Measurements from ENCODE around the gene B4GALT1.

B4GALT1 gene

DNA sequence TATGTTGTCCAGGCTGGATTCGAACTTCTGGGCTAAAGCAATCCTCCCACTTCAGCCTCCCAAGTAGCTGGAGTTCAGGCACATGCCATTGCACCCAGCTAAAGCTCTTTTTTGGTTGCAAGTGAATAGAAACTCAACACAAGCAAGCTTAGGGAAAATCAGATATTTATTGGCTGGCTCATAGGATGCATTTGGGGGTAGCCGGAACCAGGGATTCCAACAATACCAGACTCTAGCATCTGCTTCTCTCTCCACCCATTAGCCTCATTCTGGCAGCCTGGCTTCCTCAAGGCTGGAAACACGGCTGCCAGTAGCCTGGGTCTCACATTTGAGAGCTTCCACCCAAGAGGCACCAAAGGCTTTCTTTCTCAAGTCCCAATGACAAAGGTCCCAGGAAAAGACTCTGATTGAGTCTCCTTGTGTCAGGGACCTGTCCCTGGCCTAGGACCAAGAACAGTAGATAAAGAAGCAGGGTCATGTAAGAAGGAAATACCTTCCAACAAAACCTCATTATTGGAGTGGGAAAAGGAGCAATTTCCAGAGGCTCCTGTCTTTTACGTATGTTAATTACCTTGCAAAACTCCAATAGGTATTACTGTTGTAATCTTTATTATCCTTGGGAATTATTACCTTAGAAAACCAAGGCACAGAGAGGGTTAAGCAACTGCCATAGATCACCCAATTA is 23.0 kb upstream of the B4GALT1 start:
- 86% methylated on average over 3 of the region's 4 CpGs for WGBS
- H3K4me3 ChIP-seq (ENCODE audit: insufficient read depth in 1 of 2, low read depth in 1 of 2, low read length in 2 of 2), result no peak overlapping the region
- no peaks in the 10 kb centered on the region for H3K9me3 ChIP-seq (ENCODE audit: control insufficient read depth, low read length)
- no peaks in the 10 kb centered on the region for H3K79me1 ChIP-seq (replicated peaks; ENCODE audit: low read length, poor library complexity, severe bottlenecking)
- H2BK120ac ChIP-seq (ENCODE audit: low read depth, low read length), result no peak overlapping the region
- H3K27ac ChIP-seq (ENCODE audit: low read length, poor library complexity, severe bottlenecking), result no peak overlapping the region
- H4K91ac ChIP-seq (ENCODE audit: low read length), result no peak overlapping the region
- no peak overlapping the region for H3K4me2 ChIP-seq (ENCODE audit: low read length, poor library complexity, severe bottlenecking)
- DNase-seq, result no peak
- H3K4ac ChIP-seq (ENCODE audit: low read depth in 1 of 2, low read length in 2 of 2), result no peak overlapping the region
- H3K4me1 ChIP-seq (ENCODE audit: control insufficient read depth, insufficient read depth, low read depth, low read length), result peaks cover 5% of the 10 kb centered on the region
- H2AFZ ChIP-seq (ENCODE audit: low read depth, low read length), result no peak overlapping the region
- H3K23ac ChIP-seq (ENCODE audit: low read length in 2 of 2), result no peak overlapping the region
- no peak overlapping the region for H2BK15ac ChIP-seq (ENCODE audit: low read depth, poor library complexity, severe bottlenecking)
- H3K9ac ChIP-seq (ENCODE audit: low read length), result no peak overlapping the region
- H3K27me3 ChIP-seq (ENCODE audit: control insufficient read depth in 1 of 2, insufficient read depth in 1 of 2, low read length in 2 of 2), result peaks cover 0 to 51% of the 10 kb centered on the region in 2 experiments
- H4K8ac ChIP-seq (ENCODE audit: low read length), result no peak overlapping the region
- H3K18ac ChIP-seq (ENCODE audit: low read depth in 1 of 2, low read length in 2 of 2), result no peak overlapping the region
- no peaks in the 10 kb centered on the region for H3K36me3 ChIP-seq (ENCODE audit: control insufficient read depth in 1 of 2, insufficient read depth in 2 of 2, low read depth in 1 of 2, low read length in 2 of 2)
- H2AK5ac ChIP-seq (ENCODE audit: low read length, severe bottlenecking), result no peak overlapping the region
- no peak overlapping the region for H2BK5ac ChIP-seq (ENCODE audit: low read depth, low read length, poor library complexity, severe bottlenecking)
- H2BK12ac ChIP-seq (ENCODE audit: low read length in 2 of 2), result no peak overlapping the region
- H3K14ac ChIP-seq (ENCODE audit: low read length in 2 of 2), result no peak overlapping the region

- H3K4me2 ChIP-seq (ENCODE audit: low read length, poor library complexity, severe bottlenecking), result no peak overlapping the region
- H3K9ac ChIP-seq (ENCODE audit: low read length), result no peak overlapping the region
- H3K36me3 ChIP-seq (ENCODE audit: control insufficient read depth in 1 of 2, insufficient read depth in 2 of 2, low read depth in 1 of 2, low read length in 2 of 2), result no peaks in the 10 kb centered on the region
- H2BK15ac ChIP-seq (ENCODE audit: low read depth, poor library complexity, severe bottlenecking), result no peak overlapping the region
- DNase-seq, result no peak
- H3K4ac ChIP-seq (ENCODE audit: low read depth in 1 of 2, low read length in 2 of 2), result no peak overlapping the region
- H3K4me1 ChIP-seq (ENCODE audit: control insufficient read depth, insufficient read depth, low read depth, low read length), result peaks cover 5% of the 10 kb centered on the region
- H3K27me3 ChIP-seq (ENCODE audit: control insufficient read depth in 1 of 2, insufficient read depth in 1 of 2, low read length in 2 of 2), result peaks cover 0 to 59% of the 10 kb centered on the region in 2 experiments
- H3K23ac ChIP-seq (ENCODE audit: low read length in 2 of 2), result no peak overlapping the region
- no peak overlapping the region for H4K8ac ChIP-seq (ENCODE audit: low read length)
- no peak overlapping the region for H3K27ac ChIP-seq (ENCODE audit: low read length, poor library complexity, severe bottlenecking)
- no peak overlapping the region for H2AK5ac ChIP-seq (ENCODE audit: low read length, severe bottlenecking)
- H2BK5ac ChIP-seq (ENCODE audit: low read depth, low read length, poor library complexity, severe bottlenecking), result no peak overlapping the region
- no peak overlapping the region for H4K91ac ChIP-seq (ENCODE audit: low read length)
- H2BK120ac ChIP-seq (ENCODE audit: low read depth, low read length), result no peak overlapping the region
- H3K79me1 ChIP-seq (replicated peaks; ENCODE audit: low read length, poor library complexity, severe bottlenecking), result no peaks in the 10 kb centered on the region
- WGBS, result 78% methylated on average over 6 of the region's 6 CpGs
- no peak overlapping the region for H2AFZ ChIP-seq (ENCODE audit: low read depth, low read length)
- H2BK12ac ChIP-seq (ENCODE audit: low read length in 2 of 2), result no peak overlapping the region
- H3K18ac ChIP-seq (ENCODE audit: low read depth in 1 of 2, low read length in 2 of 2), result no peak overlapping the region
- H3K14ac ChIP-seq (ENCODE audit: low read length in 2 of 2), result no peak overlapping the region
- no peak overlapping the region for H3K4me3 ChIP-seq (ENCODE audit: insufficient read depth in 1 of 2, low read depth in 1 of 2, low read length in 2 of 2)
- no peaks in the 10 kb centered on the region for H3K9me3 ChIP-seq (ENCODE audit: control insufficient read depth, low read length)
These were observed 22.2 kb upstream of the B4GALT1 start for GRCh38 chr9:33189331-33189791.

GRCh38 chr9:33188711-33189110 is 21.6 kb upstream of the B4GALT1 start:
- Histone ChIP-seq H3K27me3 (ENCODE audit: control insufficient read depth in 1 of 2, insufficient read depth in 1 of 2, low read length in 2 of 2) (peaks cover 0 to 62% of the 10 kb centered on the region in 2 experiments), H3K4me1 (ENCODE audit: control insufficient read depth, insufficient read depth, low read depth, low read length) (peaks cover 5% of the 10 kb centered on the region), H3K9ac (ENCODE audit: low read length) (no peak overlapping the region), H3K4me3 (ENCODE audit: insufficient read depth in 1 of 2, low read depth in 1 of 2, low read length in 2 of 2) (no peak overlapping the region), H3K9me3 (ENCODE audit: control insufficient read depth, low read length) (no peaks in the 10 kb centered on the region), H2BK12ac (ENCODE audit: low read length in 2 of 2) (no peak overlapping the region), H3K36me3 (ENCODE audit: control insufficient read depth in 1 of 2, insufficient read depth in 2 of 2, low read depth in 1 of 2, low read length in 2 of 2) (no peaks in the 10 kb centered on the region), H4K8ac (ENCODE audit: low read length) (no peak overlapping the region), H3K14ac (ENCODE audit: low read length in 2 of 2) (no peak overlapping the region), H3K27ac (ENCODE audit: low read length, poor library complexity, severe bottlenecking) (no peak overlapping the region), H2BK5ac (ENCODE audit: low read depth, low read length, poor library complexity, severe bottlenecking) (no peak overlapping the region), H4K91ac (ENCODE audit: low read length) (no peak overlapping the region), H3K79me1 (replicated peaks; ENCODE audit: low read length, poor library complexity, severe bottlenecking) (no peaks in the 10 kb centered on the region), H2AK5ac (ENCODE audit: low read length, severe bottlenecking) (no peak overlapping the region), H3K4ac (ENCODE audit: low read depth in 1 of 2, low read length in 2 of 2) (no peak overlapping the region), H2BK120ac (ENCODE audit: low read depth, low read length) (no peak overlapping the region), H3K18ac (ENCODE audit: low read depth in 1 of 2, low read length in 2 of 2) (no peak overlapping the region), H3K4me2 (ENCODE audit: low read length, poor library complexity, severe bottlenecking) (no peak overlapping the region), H3K23ac (ENCODE audit: low read length in 2 of 2) (no peak overlapping the region), H2BK15ac (ENCODE audit: low read depth, poor library complexity, severe bottlenecking) (no peak overlapping the region), H2AFZ (ENCODE audit: low read depth, low read length) (no peak overlapping the region)
- DNase-seq, result no peak
- WGBS, result no CpG with 5 or more reads among the region's 1 CpG

DNA sequence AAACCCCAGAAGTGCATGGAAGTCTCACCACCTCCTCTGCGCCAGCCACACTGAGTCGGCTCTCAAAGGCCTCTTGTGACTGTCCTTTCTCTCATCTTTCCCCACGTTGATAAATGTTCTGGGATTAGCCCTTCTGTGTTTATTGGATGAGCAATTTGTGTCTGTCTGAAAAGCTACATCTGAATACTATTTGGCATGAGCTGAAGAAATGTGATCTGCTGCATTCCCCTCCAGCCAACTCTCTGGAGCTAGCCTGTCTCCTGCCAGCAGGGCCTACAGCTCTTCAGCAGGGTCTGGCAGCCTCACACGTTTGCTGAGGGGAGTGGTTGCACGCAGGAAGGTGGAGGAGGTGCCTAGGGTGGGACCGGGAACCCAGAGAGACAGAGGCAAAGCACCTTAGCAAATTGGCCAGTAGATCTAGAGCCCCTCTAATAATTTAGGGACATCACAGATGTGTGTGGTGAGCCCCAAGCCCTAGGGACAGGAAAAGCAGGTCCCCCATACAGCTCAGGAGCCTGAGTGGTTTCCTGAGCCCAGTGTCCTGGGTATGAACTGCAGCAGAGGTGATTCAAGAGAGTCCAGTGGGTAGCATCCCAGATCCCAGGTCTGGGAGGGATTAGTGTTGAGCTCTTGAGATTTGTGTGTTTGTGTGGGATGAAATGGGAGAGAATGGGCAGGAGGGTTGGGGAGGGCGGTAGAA is 20.5 kb upstream of the B4GALT1 start:
- Histone ChIP-seq H3K4ac (ENCODE audit: low read depth in 1 of 2, low read length in 2 of 2) (no peak overlapping the region), H2AK5ac (ENCODE audit: low read length, severe bottlenecking) (no peak overlapping the region)
- DNase-seq, result no peak

More for the DNA sequence above, 20.5 kb upstream of the B4GALT1 start:
- no peak overlapping the region for H2AFZ ChIP-seq (ENCODE audit: low read depth, low read length)
- H3K36me3 ChIP-seq (ENCODE audit: control insufficient read depth in 1 of 2, insufficient read depth in 2 of 2, low read depth in 1 of 2, low read length in 2 of 2), result no peaks in the 10 kb centered on the region
- no peak overlapping the region for H3K14ac ChIP-seq (ENCODE audit: low read length in 2 of 2)
- H3K23ac ChIP-seq (ENCODE audit: low read length in 2 of 2), result no peak overlapping the region
- H2BK5ac ChIP-seq (ENCODE audit: low read depth, low read length, poor library complexity, severe bottlenecking), result no peak overlapping the region
- no peak overlapping the region for H2BK15ac ChIP-seq (ENCODE audit: low read depth, poor library complexity, severe bottlenecking)
- peaks cover 5% of the 10 kb centered on the region for H3K4me1 ChIP-seq (ENCODE audit: control insufficient read depth, insufficient read depth, low read depth, low read length)
- WGBS, result 43% methylated on average over 4 of the region's 7 CpGs
- H3K18ac ChIP-seq (ENCODE audit: low read depth in 1 of 2, low read length in 2 of 2), result peak overlapping the region in 1 of 2 experiments; percentile 50
- H3K4me2 ChIP-seq (ENCODE audit: low read length, poor library complexity, severe bottlenecking), result no peak overlapping the region
- no peak overlapping the region for H4K8ac ChIP-seq (ENCODE audit: low read length)
- no peak overlapping the region for H3K27ac ChIP-seq (ENCODE audit: low read length, poor library complexity, severe bottlenecking)
- no peaks in the 10 kb centered on the region for H3K9me3 ChIP-seq (ENCODE audit: control insufficient read depth, low read length)
- peak overlapping the region in 1 of 2 experiments; percentile 39 for H2BK12ac ChIP-seq (ENCODE audit: low read length in 2 of 2)
- no peak overlapping the region for H4K91ac ChIP-seq (ENCODE audit: low read length)
- H3K9ac ChIP-seq (ENCODE audit: low read length), result peak overlapping the region; percentile 35
- no peak overlapping the region for H2BK120ac ChIP-seq (ENCODE audit: low read depth, low read length)
- peaks cover 0 to 62% of the 10 kb centered on the region in 2 experiments for H3K27me3 ChIP-seq (ENCODE audit: control insufficient read depth in 1 of 2, insufficient read depth in 1 of 2, low read length in 2 of 2)
- no peaks in the 10 kb centered on the region for H3K79me1 ChIP-seq (replicated peaks; ENCODE audit: low read length, poor library complexity, severe bottlenecking)
- H3K4me3 ChIP-seq (ENCODE audit: insufficient read depth in 1 of 2, low read depth in 1 of 2, low read length in 2 of 2), result peak overlapping the region in 1 of 2 experiments; percentile 11

All from mesenchymal stem cell (in vitro differentiated cells and primary cell).